Vagina (tissue), 2 donors: Measurements from ENCODE around the gene MACF1.

Experiments used
- POLR2AphosphoS5 ChIP-seq, 2 donors: sonication (generic); formaldehyde crosslinking; IDR thresholded peaks; one replicate each; pipeline ENCODE4 v1.9.0; 2017; ENCODE audit warnings: antibody characterized with exemption in 2 of 2, mild to moderate bottlenecking in 2 of 2, low read depth in 1 of 2; ENCODE audit not compliant: insufficient read depth in 1 of 2
- TF ChIP-seq, protein P1 (sequence below), 3 experiments: fragments of 450-650 bp in 2 of 3; fragments of 200-600 bp in 1 of 3; sonication (generic) in 1 of 3; IDR thresholded peaks; one replicate each; pipeline ENCODE4 v1.5.1; 2017 to 2019; ENCODE audit warnings: antibody characterized with exemption in 3 of 3, mild to moderate bottlenecking in 2 of 3, moderate library complexity in 2 of 3

DNA sequence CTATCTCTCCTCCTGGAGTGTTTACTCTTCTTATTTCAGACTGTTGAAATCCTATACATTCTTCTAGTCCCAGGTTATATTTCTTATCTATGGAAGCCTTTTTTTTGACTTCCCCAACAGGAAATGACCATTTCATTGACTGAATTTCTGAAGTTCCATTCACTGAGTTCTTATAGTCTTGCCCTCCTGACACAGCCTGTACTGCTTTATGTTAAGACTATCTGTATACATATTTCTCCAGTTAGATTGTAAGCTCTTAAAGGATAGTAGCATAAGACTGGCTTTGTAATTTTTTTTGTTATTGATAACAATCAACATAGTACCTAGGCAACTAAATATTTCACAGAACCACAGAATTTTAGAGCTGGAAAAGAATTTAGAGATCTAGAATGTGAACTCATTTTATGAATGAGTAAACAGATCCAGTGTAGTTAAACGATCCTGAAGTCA is 14.9 kb upstream of the MACF1 start:
- TF ChIP-seq, protein P1, sequence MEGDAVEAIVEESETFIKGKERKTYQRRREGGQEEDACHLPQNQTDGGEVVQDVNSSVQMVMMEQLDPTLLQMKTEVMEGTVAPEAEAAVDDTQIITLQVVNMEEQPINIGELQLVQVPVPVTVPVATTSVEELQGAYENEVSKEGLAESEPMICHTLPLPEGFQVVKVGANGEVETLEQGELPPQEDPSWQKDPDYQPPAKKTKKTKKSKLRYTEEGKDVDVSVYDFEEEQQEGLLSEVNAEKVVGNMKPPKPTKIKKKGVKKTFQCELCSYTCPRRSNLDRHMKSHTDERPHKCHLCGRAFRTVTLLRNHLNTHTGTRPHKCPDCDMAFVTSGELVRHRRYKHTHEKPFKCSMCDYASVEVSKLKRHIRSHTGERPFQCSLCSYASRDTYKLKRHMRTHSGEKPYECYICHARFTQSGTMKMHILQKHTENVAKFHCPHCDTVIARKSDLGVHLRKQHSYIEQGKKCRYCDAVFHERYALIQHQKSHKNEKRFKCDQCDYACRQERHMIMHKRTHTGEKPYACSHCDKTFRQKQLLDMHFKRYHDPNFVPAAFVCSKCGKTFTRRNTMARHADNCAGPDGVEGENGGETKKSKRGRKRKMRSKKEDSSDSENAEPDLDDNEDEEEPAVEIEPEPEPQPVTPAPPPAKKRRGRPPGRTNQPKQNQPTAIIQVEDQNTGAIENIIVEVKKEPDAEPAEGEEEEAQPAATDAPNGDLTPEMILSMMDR (IDR thresholded peaks at IDR 0.05), result no peak
- no peak for TF ChIP-seq POLR2AphosphoS5 (IDR thresholded peaks at IDR 0.05; ENCODE audit: insufficient read depth in 1 of 2, low read depth in 1 of 2)
